ENCODE data around the gene RPN1.

The RPN1 gene

DNA sequence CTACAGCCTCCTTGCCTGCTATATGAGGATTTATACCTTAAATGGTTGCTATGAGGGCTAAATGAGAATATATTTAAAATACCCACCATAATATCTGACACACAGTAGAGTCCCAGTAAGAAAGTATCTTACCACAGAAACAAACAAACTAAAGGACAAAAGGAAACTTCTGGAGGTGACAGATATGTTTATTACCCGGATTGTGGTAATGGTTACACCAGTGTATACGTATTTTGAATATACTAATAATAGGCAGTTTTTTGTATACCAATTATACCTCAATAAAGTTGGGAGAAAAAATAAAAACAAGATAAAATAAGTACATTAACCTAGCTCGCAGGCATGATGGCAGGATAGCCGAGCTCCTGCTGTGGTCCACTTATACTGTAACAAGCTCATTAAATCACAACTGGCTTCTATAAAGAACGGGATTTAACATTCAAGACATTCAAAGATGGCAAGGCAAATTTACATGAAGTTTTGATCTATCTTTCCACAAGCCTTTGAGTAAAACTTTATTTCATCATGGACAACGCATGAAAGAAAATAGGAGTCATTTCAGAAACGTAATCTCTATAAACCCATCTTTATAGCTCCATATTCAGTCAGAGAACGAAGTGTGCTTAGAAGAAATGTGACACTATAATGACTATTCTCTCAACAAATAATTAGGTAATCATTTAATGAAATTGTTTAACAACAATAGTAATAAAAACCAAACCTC is 1.5 kb downstream of the RPN1 start:
- DNase-seq = no peak

DNA sequence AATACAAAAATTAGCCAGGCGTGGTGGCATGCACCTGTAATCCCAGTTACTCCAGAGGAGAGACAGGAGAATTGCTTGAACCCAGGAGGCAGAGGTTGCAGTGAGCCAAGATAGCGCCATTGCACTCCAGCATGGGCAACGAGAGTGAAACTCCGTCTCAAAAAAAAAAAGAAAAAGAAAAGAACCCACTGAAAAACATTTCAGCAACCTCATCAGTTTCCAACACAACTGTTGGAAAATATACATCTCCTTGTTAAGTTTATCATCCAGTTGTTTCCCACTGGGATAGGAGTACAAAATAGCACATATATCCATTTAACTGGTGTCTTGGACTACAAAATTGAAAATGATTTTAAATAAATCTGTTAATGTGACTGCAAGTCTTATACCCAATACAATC is 2.2 kb downstream of the RPN1 start:
- no peak for DNase-seq

DNA sequence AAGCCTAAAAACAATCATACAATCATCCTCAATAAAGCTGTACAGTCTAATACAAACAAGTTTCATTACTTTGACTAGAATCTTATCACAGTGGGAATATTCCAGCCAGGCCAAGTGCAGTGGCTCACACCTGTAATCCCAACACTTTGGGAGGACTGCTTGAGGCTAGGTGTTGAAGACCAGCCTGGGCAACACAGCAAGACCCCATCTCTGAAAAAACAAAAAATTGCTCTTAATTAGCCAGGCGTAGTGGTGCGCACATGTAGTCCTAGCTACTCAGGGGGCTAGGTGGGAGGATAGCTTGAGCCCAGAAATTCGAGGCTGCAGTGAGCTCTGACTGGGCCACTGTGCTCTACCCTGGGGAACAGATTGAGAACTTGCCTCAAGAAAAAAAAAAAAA is 3.3 kb downstream of the RPN1 start:
- DNase-seq = no peak

DNA sequence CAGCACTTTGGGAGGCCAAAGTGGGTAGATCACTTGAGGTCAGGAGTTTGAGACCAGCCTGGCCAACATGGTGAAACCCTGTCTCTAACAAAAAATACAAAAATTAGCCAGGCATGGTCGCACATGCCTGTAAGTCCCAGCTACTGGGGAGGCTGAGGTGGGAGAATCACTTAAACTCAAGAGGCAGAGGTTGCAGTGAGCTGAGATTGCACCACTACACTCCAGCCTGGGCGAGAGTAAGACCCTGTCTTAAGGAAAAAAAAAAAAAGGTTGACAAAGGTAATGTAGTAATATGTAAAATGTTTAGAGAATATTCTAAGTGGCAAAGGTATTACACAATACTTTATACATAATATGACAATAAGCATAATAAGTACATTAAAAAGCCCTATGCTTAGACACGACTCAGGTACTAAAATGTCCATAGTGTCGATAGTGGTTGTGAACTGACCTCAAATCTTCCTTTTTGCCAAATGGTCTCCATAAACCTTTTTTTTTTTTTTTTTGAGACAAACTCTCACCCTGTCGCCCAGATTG is 16.5 kb downstream of the RPN1 start:
- DNase-seq = no peak

DNA sequence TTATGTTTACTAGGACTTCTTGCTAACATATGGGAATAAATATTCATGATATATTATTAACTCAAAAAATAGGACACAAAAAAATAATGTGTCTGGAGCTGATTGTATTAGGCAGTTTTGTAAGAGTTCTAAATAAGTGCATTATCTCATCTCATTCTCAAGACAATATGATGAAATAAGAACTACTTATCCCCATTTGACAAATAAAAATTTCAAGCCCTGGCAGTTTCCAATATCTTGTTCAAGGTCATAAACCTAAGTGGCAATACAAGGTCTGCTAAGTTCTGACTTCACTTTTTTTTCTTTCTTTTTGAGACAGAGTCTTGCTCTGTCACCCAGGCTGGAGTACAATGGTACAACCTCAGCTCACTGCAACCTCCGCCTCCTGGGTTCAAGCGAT is 18.3 kb downstream of the RPN1 start:
- DNase-seq = no peak

DNA sequence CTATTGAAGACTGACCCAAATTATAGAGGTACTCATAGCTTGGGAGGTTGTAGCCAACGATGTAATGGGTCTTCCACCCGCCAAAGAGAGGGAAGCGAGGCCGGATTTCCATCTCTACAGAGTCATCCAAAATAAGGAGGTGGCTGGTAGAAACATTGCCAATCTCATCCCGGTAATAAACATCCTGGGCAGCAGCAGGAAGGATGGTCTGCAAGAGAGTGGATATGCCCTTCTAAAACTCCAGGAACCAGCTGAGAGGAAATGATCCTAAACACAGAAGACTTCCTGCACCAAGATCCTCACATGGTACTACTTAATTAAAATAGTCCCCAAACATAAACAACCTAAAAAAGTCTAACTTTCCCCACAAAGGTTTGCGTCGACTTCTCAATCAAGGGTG is 20.7 kb downstream of the RPN1 start:
- DNase-seq = no peak

DNA sequence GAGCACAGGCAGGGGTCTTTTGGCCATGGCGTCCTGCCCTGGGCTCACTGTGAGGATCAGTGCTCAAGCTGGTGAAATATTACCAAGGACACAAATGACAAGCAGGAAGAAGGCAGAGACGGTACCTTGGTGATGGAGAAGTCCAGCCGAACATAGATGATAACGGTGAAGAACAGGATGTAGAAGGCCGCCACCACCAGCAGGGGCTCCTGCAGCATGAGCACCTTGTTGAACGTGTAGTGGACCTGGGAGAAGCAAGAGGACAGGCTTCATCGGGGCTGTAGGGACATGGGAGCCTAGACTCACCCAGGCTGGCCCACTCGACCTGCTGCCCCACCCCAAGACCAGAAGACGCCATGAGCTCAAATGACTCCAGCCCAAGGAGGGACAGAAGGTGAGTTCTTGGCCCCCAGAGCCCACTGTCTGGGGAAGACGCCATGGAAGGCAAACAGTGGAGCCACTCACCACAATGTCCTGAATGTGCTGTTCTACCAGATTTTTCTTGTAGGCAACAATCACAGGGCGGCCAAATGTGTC is 25.1 kb downstream of the RPN1 start:
- no peak for DNase-seq

DNA sequence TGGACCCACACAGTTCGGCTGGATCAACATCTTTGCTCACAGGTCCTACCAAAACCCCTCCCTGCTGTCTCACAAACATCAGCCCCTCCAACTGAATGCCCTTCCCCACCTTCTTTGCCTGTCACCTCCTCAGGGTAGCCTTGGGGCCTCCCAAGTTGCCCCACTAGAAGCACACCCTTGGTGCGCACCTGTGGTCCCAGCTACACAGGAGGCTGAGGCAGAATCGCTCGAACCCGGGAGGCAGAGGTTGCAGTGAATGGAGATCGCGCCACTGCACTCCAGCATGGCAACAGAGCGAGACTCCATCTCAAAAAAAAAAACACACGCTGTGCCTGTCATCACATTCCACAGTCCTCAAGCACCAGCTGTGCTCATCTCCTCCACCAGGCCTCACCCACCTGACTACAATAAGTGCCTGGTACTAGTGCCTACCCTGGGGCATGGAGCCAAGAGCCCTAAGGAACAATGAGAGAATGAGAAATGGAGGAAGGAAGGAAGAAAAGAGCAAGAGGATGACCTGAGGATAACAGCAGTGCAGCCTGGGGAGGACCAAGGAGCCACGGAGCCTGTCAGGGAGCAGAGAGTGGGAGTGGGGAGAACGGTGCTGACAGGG is 26.0 kb downstream of the RPN1 start:
- no peak for DNase-seq

DNA sequence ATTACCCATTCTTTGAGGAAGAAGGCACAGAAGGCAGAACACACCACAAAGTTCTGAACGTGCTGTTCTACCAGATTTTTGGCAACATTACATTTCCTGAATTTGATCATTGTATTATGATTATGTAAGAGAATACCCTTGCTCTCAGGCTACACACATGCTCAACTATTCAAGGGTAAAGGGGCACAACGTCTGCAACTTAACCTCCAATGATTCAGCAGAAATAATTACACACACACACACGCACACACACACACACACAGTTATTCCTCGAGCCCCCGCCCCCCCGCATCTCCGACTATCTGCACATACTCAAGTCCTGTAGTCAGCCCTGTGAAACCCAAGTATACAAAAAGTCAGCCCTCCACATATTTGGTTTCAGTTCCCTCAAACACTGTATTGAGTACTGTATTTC is 26.8 kb downstream of the RPN1 start:
- no peak for DNase-seq

DNA sequence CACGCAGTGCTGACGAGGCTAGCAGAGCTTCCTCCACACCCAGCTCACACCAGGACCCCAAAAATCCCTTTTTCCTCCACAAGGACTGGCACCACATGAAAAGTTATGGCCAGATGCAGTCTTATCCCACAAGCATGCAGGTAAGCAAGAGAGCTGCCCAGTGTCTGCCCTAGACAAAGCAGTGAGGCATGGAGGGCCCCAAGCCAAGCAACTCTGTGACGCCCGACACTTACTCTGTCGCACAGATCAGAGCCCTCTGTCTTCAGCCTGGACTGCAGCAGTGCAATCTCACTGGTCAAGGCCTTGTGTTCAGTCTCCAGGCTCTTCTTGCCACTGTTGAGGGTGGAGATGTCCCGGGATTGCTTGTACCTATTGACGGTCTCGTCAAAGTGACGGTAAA is 28.7 kb downstream of the RPN1 start:
- no peak for DNase-seq

DNA sequence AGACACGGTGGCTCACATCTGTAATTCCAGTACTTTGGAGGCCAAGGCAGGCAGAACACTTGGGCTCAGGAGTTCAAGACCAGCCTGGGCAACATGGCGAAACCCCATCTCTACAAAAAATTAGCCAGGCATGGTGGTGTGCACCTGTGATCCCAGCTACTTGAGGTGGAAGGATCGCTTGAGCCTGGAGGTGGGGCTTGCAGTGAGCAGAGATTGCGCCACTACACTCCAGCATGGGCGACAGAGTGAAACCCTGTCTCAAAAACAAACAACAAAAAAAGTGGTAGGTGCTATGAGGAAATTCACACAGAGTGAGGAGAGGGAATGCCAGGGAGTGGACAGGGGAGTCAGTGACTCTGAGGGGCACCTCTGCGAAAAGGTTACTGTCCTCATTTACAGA is 29.4 kb downstream of the RPN1 start:
- DNase-seq = no peak

DNA sequence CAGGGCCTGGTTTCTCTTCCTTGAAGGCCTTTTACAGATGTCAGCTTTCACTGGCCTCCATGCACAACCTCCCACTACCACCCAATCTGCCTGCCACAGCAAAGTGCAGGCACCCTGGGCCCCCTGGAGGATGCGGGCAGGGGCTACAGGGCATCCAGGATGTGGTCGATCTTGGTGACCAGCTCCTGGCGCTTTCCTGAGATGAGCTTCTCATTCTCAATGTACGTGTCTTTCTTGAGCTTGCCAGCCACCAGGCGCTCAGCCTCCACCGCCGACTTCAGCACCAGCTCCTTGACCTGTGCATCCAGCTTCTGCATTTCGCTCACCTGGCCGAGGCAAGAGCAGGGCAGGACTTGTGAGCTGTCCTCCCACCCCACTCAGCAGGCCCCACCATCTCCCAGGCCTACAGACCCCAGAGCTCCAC is 30.3 kb downstream of the RPN1 start:
- DNase-seq = no peak

DNA sequence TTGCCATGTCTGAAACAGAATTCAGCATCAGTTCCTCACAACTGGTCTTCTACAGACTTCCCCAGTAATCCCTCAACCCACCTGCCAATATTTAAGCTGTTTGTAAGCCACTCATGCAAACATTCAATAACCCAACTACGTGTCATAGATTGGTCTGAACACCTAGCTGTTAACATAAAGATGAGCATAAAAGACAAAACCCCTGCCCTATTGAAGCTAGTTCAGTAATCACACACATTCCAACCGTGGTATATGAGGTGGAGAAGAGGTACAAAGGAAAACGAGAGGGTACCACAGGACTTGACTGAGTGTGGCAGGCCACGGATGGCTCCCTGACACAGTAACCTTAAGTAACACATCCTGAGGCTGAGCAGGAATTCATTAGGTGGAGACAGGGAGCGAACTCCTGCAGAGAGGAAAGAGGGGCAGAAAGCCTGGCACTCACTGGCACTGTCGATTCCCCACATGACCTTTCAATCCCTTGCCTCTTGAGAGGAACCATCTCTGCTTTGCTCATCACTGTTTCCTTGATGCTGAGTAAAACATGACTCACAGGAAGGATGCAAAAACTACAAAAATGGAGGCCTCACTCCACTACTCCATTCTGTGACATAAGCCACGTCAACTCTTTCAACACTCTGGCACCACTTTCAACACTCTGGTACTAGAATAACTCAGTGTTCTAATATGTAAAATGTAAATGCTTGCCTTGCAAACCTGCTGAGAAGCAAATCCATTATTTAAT is 31.3 kb downstream of the RPN1 start:
- no peak for DNase-seq

DNA sequence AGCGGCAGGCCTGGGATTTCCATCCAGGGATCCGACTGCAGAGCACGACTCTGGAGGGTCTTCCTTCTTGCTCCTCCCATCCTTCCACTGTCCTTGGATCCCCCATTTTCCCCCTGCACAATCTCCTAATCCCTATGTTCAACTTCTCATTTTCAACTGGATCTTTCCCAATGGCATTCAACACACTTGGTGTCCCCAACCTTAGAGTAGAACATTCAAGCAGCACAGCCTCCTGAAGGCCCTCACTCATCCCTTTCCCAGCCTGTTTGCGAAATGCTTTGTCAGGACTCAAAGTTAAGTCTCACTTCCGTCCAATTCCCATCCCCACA is 32.3 kb downstream of the RPN1 start:
- no peak for DNase-seq

DNA sequence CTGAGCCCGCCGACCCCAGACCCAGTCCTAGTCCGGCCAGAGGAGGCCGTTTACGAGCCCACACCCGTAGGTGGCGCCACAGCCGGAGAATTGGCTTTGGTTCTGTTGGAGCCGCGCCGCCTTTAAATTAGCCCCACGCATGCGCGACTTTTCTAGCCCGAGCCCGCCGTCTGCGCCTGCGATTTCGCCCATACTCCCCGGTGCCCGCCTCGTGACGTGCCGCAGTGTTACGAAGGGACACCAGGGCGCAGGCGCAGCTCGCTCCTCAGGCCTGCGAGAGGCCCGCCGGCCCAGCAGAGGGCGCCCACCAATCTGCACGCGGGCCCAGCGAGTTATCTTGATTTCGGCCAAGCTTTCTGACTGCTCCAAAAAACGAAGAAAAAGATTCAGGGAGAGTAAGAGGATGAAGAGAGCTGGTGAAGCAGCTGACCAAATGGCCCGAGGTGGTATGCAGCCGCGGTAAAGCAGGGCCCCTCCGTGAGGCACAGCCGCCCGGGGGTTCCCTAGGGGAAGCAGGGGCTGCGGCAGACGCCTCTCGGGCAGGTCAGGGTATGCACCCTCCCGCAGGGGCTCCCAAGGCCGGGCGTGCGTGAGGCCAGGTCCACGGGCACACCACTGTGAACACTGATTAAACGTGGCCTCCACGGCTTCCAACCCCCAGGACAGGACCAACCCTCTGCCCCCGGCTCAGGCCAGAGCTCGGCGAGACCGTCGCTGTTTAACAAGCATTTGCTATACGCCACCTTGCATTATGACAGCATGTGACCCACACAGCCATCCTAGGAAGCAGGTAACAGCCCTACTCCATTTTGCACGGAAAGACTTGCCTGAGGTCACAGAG is 32.8 kb downstream of the RPN1 start:
- DNase-seq = peak; percentile 97

DNA sequence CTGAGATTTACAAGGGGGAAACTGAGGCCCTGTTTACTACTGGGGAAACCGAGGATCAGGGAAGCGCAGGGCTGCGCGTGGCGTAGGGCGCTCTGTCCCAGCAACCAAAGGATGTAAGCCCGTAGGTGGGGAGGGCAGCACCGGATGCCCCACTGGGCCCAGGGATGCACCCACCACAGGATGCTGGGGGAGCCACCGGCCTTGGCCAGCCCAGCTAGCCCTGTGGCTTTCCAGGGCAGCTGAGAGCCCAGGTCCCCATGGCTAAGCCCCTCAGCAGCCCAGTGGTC is 33.4 kb downstream of the RPN1 start:
- DNase-seq = no peak

DNA sequence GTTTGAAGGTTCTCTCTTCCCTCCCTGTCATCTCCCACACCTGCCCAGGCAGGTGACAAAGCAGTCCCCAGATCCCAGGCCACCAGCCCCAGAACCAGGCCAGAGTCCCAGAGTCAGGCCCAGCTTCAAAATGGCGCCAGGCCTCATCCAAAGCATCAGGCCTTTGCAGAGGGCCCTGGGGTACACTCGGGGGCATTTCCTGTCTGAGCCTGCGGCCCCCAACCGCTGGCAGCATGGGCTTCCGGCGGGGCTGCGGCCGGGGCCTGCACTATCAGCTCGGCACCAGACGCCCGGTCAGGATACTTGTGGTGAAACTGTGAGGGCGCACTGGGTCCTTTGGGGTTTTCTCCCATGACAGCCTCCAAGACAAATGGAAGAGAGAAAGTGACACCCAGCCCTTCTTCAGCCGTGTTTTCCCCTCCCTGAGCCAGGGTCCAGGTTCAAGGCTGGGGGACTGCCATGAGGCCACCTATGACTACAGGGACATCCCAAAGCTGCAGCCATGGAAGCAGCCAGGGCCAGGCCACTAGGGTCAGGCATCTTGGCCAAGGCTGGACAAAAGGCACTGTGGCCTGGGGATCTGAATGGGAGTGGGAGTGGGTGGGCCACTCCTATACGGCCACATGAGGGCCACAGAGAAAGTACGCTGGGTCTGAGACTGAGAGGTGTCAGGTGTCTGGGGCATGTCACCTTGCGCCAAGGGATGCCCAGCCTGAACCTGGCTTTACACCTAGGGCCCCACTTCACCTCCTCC is 33.9 kb downstream of the RPN1 start:
- DNase-seq = no peak

DNA sequence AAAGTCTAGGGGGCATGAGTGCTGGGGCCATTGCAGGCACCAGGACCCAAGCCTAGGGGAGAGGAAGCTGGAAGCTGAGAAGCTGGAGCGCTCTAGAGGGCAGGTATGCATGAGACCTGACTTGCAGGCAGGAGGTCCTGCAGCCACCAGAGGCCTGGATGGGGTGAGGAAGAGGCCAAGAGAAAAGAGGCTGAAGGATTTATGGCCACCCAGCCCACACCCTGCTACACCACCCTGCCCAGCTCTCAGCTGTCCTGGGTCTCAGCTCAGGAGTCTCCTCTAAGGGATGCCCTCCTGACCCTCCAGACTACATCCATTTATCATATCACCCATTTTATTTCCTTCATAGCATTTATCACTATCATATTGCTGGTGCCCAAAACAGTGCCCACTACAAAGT is 36.5 kb downstream of the RPN1 start:
- no peak for DNase-seq

DNA sequence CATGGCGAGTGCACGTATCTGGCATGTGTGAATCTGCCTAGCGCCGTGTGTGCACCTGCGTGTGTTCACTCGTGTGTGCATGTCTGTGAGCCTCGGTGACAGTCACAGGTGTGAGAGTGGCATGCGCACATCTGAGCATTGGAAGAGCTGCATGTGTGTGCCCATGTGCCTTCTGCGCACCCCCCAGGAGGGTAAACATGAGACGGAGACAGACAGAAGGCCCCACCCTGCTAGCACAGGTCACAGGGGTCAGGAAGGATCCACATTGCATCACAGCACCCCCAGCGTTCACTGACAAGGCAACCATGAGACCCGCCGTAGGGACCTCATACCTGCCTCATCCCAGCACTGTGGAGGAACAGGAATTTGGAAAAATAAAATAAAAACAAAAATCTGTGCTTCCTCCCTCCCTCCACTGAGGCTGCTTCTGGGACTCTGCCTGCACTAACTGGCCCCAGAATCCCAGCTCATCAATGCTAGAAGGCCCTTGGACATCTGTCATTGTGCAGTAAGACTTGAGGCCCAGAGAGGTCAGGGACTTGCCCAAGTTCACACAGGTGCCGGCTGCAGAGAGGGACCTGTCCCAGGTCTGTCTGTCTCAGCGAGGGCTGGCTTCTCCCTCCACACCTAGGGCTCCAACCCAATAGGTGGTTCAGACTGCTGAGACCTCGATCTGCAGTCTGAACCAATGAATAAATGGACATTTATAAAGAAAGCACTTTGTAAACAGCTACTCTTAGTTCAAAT is 37.4 kb downstream of the RPN1 start:
- DNase-seq = no peak

DNA sequence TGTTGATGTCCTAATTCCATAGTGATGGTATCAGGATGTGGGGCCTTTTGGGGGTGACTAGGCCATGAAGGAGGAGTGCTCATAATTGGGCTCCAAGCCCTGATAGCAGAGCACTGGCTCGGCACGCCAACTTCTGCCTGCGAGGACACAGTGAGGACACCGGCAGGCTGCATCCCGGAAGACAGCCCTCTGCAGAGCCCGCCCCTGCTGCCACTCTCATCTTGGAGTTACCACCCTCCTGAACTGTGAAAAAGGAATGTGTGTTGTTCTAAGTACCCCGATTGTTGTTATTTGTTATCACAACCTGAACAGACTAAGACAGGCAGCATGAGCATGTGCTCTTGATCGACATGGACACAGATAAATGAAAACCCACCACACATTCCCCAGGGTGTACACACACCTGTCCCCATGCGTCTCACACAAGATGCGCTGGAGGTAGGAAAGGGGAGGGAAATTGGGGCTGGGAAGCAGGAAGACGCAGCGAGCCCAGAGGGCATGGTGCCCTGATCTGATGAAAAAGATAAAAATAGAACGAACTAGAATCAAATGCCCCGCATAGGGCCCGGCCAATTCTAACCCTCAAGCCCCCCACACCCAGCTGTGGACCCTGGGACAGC is 40.1 kb downstream of the RPN1 start:
- DNase-seq = no peak

DNA sequence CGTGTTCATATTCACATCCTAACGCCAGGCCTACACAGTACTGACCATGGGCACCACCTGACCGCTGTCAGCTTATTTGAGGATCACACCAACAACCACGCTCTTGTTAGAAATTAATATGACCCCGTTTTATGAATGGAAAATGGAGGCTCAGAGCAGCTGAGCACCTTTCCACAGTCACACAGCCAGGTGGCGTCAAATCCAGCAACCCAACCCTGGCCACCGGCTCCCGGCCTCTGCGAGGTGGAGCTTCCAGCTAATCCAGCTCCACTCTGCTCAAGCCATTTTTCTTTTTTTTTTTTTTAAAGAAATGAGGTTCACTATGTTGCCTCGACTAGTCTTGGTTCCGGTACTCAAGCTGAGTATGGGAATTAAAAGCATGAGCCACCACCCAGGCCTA is 41.3 kb downstream of the RPN1 start:
- DNase-seq = no peak
